B cell (primary cell): Measurements from ENCODE around the gene WFDC2. TPM values are rescaled to one million over a fixed set of nuclear protein-coding genes. Genes with fewer than 3 reads are reported as not detected.
A peak's percentile ranks its signal among the peaks of the same experiment; 100 is the strongest.

Source experiments
- ATAC-seq: fragments of 200-7000 bp; cut with Tn5 transposase; one replicate; pipeline ENCODE4 v1.10.0; 2021; ENCODE audit warnings: low read depth, mild to moderate bottlenecking, moderate number of reproducible peaks, moderate library complexity
- CTCF ChIA-PET: fragments of 350-600 bp; sonication (Branson Sonifier 250); formaldehyde crosslinking; loops from one replicate; lab custom pipeline; 2021; ENCODE audit warnings: antibody characterized with exemption, inconsistent platforms; lab: Charles Lee
- POLR2A ChIA-PET: fragments of 350-600 bp; sonication (Branson Sonifier 250); formaldehyde crosslinking; loops from one replicate; lab custom pipeline; 2021; ENCODE audit warnings: antibody characterized with exemption; lab: Charles Lee
- DNase-seq: peaks from one replicate; pipeline ENCODE4 v3.0.0; 2013
- H2AFZ ChIP-seq: 2 replicates; pipeline ENCODE4 v1.6.1; 2012; ENCODE audit warnings: mild to moderate bottlenecking, low read depth, low read length; ENCODE audit not compliant: insufficient read depth, poor library complexity, severe bottlenecking
- H3K27ac ChIP-seq, 2 donors: 1 replicate in 1 of 2; 2 replicates in 1 of 2; pipeline ENCODE4 v1.5.1; 2012 to 2013; ENCODE audit warnings: low read length in 2 of 2, mild to moderate bottlenecking in 2 of 2, moderate library complexity in 1 of 2
- H3K27me3 ChIP-seq, 4 experiments: fragments of 200-600 bp in 1 of 4; sonication (generic) in 1 of 4; replicated peaks in 1 of 4; 1 replicate in 2 of 4; 2 replicates in 2 of 4; pipeline versions ENCODE4 v1.6.1 to v1.7.0; 2013 to 2016; ENCODE audit warnings: low read length in 3 of 4, mild to moderate bottlenecking in 2 of 4, mixed read lengths in 1 of 4, moderate library complexity in 1 of 4; ENCODE audit not compliant: insufficient read depth in 4 of 4, control insufficient read depth in 3 of 4; ENCODE audit errors: control extremely low read depth in 1 of 4
- H3K36me3 ChIP-seq, 2 experiments: replicated peaks in 1 of 2; 1 replicate in 1 of 2; 2 replicates in 1 of 2; pipeline versions ENCODE4 v1.6.1 to v1.7.1; 2013; ENCODE audit warnings: low read length in 1 of 2; ENCODE audit not compliant: insufficient read depth in 2 of 2, control insufficient read depth in 1 of 2; ENCODE audit errors: control extremely low read depth in 1 of 2, extremely low read depth in 1 of 2
- H3K4me1 ChIP-seq, 2 donors: fragments of 200-600 bp in 1 of 2; sonication (generic) in 1 of 2; 1 replicate in 1 of 2; 2 replicates in 1 of 2; pipeline versions ENCODE4 v1.5.1 to v1.6.1; 2013 to 2017; ENCODE audit warnings: low read length in 2 of 2; ENCODE audit not compliant: control insufficient read depth in 2 of 2, insufficient read depth in 2 of 2
- H3K4me2 ChIP-seq: replicated peaks from 2 replicates; pipeline ENCODE3; 2012; ENCODE audit warnings: mild to moderate bottlenecking, low read depth, low read length; ENCODE audit not compliant: poor library complexity, severe bottlenecking
- H3K4me3 ChIP-seq, 5 experiments: fragments of 200-600 bp in 1 of 5; sonication (generic) in 1 of 5; 1 replicate in 3 of 5; 2 replicates in 2 of 5; pipeline versions ENCODE4 v1.5.1 to v1.7.0; 2011 to 2016; ENCODE audit warnings: low read length in 4 of 5, mild to moderate bottlenecking in 4 of 5, low read depth in 2 of 5, control low read depth in 1 of 5, moderate library complexity in 1 of 5; ENCODE audit not compliant: insufficient read depth in 1 of 5; ENCODE audit errors: control extremely low read depth in 1 of 5, extremely low read depth in 1 of 5
- H3K79me2 ChIP-seq: fragments of 200-600 bp; sonication (generic); one replicate; pipeline ENCODE4 v1.6.0; 2016; ENCODE audit warnings: low read length; ENCODE audit not compliant: control insufficient read depth, insufficient read depth
- H3K9ac ChIP-seq: fragments of 200-600 bp; sonication (generic); 2 replicates; pipeline ENCODE4 v1.6.1; 2017; ENCODE audit warnings: mild to moderate bottlenecking, low read length, moderate library complexity
- H3K9me3 ChIP-seq, 3 donors: one replicate each; pipeline versions ENCODE4 v1.6.1 to v1.7.1; 2013; ENCODE audit warnings: low read length in 2 of 3; ENCODE audit not compliant: control insufficient read depth in 2 of 3, insufficient read depth in 1 of 3; ENCODE audit errors: control extremely low read depth in 1 of 3
- H4K20me1 ChIP-seq: 2 replicates; pipeline ENCODE4 v1.6.0; 2012; ENCODE audit warnings: mild to moderate bottlenecking, low read length; ENCODE audit not compliant: insufficient read depth, control insufficient read depth, poor library complexity, severe bottlenecking
- H3K27ac Mint-ChIP-seq: one replicate; pipeline ENCODE4 v1.8.0; 2021; ENCODE audit warnings: mixed read lengths
- H3K27me3 Mint-ChIP-seq: one replicate; pipeline ENCODE4 v1.8.0; 2021; ENCODE audit warnings: mixed read lengths
- H3K4me1 Mint-ChIP-seq: one replicate; pipeline ENCODE4 v1.8.0; 2021; ENCODE audit warnings: mixed read lengths
- H3K4me3 Mint-ChIP-seq: one replicate; pipeline ENCODE4 v1.8.0; 2021; ENCODE audit warnings: mixed read lengths
- H3K9me3 Mint-ChIP-seq: one replicate; pipeline ENCODE4 v1.8.0; 2022; ENCODE audit warnings: mixed read lengths; ENCODE audit not compliant: insufficient read depth
- EZH2 ChIP-seq: IDR thresholded peaks from 2 replicates; pipeline ENCODE4 v1.6.1; 2012; ENCODE audit warnings: borderline replicate concordance, low read depth, mild to moderate bottlenecking, moderate library complexity, low read length; ENCODE audit not compliant: insufficient read depth, poor library complexity, severe bottlenecking
- WGBS: methylation state at CpG from one replicate; pipeline ENCODE4 v1.1.5; 2013; ENCODE audit warnings: missing lambda C conversion rate; ENCODE audit not compliant: insufficient coverage; 5-methylcytosine and 5-hydroxymethylcytosine counted together
- intact Hi-C: fragments of 100-400 bp; cut with micrococcal nuclease; formaldehyde crosslinking; loops from one replicate; pipeline ENCODE4 v1.10.0; 2022
- polyA plus RNA-seq: library from polyadenylated mRNA; depleted of rRNA; stranded (reverse); fragments of >200 nt; gene quantifications from 2 replicates; pipeline ENCODE4 v1.2.3, GENCODE V29; 2012
- total RNA-seq, 2 donors: library from RNA; stranded (reverse); fragments of 120-200 nt in 1 of 2; gene quantifications; 1 replicate in 1 of 2; 2 replicates in 1 of 2; pipeline versions ENCODE4 v1.2.3 to v1.2.4, GENCODE V29; 2013 to 2022
- TF ChIP-seq, protein P1 (sequence below): fragments of 200-600 bp; IDR thresholded peaks from one replicate; pipeline ENCODE4 v1.8.0; 2022; ENCODE audit warnings: antibody characterized with exemption, mild to moderate bottlenecking

WFDC2 gene
- total and polyA plus RNA-seq, 2 donors (not counting 1 experiment from before 2014, with no cell fraction given), result 0.81 TPM; not detected in 1

DNA sequence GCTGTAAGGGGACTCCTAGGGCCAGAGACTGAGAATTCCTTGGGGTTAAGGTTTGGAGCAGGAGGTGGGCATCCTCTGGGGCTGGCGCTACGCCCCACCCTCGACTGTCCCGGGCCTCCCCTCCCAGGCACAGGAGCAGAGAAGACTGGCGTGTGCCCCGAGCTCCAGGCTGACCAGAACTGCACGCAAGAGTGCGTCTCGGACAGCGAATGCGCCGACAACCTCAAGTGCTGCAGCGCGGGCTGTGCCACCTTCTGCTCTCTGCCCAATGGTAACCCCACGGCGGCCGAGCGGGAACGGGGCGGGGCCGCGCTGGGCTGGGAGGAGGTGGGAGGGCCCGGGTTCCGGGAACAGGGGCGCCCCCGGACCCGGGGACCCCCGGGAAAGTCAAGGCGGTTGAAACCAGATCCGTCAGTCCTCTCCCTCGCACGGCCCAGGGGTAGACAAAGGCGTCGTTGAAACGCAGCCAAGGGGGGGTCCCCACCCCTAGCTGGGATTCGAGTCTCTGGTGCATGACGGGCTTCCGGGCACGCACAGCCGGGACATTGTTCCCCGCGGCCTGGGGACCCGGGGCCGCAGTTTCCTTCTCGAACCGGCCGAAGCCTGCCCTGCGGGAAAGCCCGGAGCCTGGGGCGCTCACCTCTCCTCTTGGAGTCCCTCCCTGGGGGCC, 844 bp downstream of the WFDC2 start:
- peak overlapping the region; percentile 88 for H3K4me2 ChIP-seq
- H3K4me1 ChIP-seq, result peaks cover 21 to 23% of the 10 kb centered on the region in 2 donors
- Mint-ChIP-seq H3K27me3 (peaks cover 54% of the 10 kb centered on the region), H3K9me3 (no peaks in the 10 kb centered on the region), H3K27ac (no peak overlapping the region), H3K4me3 (peak overlapping the region; percentile 77), H3K4me1 (peaks cover 17% of the 10 kb centered on the region)
- H3K4me3 ChIP-seq, result peak overlapping the region in 4 of 5 experiments; percentile 19 to 52 (median 38)
- no peaks in the 10 kb centered on the region for H4K20me1 ChIP-seq
- ATAC-seq (peak; percentile 43), DNase-seq (peak; percentile 29)
- peaks cover 0 to 43% (median 27%) of the 10 kb centered on the region in 4 experiments for H3K27me3 ChIP-seq
- no peaks in the 10 kb centered on the region for H3K36me3 ChIP-seq
- peak overlapping the region; percentile 56 for H3K9ac ChIP-seq
- peaks cover 0 to 15% (median 0%) of the 10 kb centered on the region in 3 donors for H3K9me3 ChIP-seq
- no peak for TF ChIP-seq EZH2
- TF ChIP-seq, protein P1, sequence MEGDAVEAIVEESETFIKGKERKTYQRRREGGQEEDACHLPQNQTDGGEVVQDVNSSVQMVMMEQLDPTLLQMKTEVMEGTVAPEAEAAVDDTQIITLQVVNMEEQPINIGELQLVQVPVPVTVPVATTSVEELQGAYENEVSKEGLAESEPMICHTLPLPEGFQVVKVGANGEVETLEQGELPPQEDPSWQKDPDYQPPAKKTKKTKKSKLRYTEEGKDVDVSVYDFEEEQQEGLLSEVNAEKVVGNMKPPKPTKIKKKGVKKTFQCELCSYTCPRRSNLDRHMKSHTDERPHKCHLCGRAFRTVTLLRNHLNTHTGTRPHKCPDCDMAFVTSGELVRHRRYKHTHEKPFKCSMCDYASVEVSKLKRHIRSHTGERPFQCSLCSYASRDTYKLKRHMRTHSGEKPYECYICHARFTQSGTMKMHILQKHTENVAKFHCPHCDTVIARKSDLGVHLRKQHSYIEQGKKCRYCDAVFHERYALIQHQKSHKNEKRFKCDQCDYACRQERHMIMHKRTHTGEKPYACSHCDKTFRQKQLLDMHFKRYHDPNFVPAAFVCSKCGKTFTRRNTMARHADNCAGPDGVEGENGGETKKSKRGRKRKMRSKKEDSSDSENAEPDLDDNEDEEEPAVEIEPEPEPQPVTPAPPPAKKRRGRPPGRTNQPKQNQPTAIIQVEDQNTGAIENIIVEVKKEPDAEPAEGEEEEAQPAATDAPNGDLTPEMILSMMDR, result no peak
- CTCF ChIA-PET, result interaction anchor here (0.7 to 1.4 kb wide), 4 partner anchors 15 to 300 kb away, joined by 3 to 5 read pairs (median 4); partner anchors contain the start of gene SYS1
- H2AFZ ChIP-seq, result peak overlapping the region; percentile 32
- H3K27ac ChIP-seq, result no peak overlapping the region
- WGBS, result under 1% methylated on average over 50 of the region's 50 CpGs
- intact Hi-C loops, result no loop called here
- POLR2A ChIA-PET, result no interaction called here
- H3K79me2 ChIP-seq, result no peaks in the 10 kb centered on the region

DNA sequence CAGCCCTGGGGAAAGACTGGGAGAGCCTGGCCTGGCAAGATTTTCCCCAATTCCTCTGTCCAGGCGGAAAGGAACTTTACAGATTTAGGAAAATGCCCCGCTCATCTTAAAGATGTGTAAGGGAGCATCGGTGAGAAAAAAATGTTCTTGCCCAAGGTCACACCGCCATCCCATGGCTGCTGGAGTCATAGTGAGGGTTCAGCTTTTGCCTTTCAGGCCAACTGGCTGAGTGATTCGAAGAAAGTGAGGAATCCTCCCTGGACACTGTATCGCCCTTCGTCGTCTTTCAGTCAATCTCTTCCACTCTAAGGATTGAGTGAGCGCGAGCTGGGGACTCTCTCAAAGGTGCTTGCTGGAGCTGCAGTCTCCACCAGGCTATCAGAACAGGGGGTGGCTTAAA, 1.4 kb downstream of the WFDC2 start:
- no peak for ATAC-seq

More for the DNA sequence above, 1.4 kb downstream of the WFDC2 start:
- peaks cover 0 to 15% (median 0%) of the 10 kb centered on the region in 3 donors for H3K9me3 ChIP-seq
- intact Hi-C loops, result no loop called here
- no peaks in the 10 kb centered on the region for H3K79me2 ChIP-seq
- H2AFZ ChIP-seq, result no peak overlapping the region
- Mint-ChIP-seq H3K27me3 (peaks cover 54% of the 10 kb centered on the region), H3K4me3 (peak overlapping the region; percentile 77), H3K27ac (no peak overlapping the region), H3K4me1 (peaks cover 17% of the 10 kb centered on the region), H3K9me3 (no peaks in the 10 kb centered on the region)
- H3K9ac ChIP-seq, result peak overlapping the region; percentile 56
- POLR2A ChIA-PET, result no interaction called here
- H3K36me3 ChIP-seq, result no peaks in the 10 kb centered on the region
- no peaks in the 10 kb centered on the region for H4K20me1 ChIP-seq
- H3K4me3 ChIP-seq, result peak overlapping the region in 4 of 5 experiments; percentile 19 to 52 (median 38)
- peaks cover 0 to 43% (median 25%) of the 10 kb centered on the region in 4 experiments for H3K27me3 ChIP-seq
- peaks cover 21 to 23% of the 10 kb centered on the region in 2 donors for H3K4me1 ChIP-seq
- WGBS, result 39% methylated on average over 3 of the region's 10 CpGs
- CTCF ChIA-PET, result interaction anchor here (1.0 to 1.4 kb wide), 3 partner anchors 15 to 108 kb away, joined by 3 to 5 read pairs (median 4); partner anchors contain the start of gene SYS1
- TF ChIP-seq EZH2, result no peak
- TF ChIP-seq, protein P1, result no peak
- DNase-seq, result no peak
- H3K27ac ChIP-seq, result no peak overlapping the region
- H3K4me2 ChIP-seq, result peak overlapping the region; percentile 88
